ENCODE measurements around the gene TP73. TPM values are rescaled to one million over a fixed set of nuclear protein-coding genes. Genes with fewer than 3 reads are reported as not detected.
A peak's percentile ranks its signal among the peaks of the same experiment; 100 is the strongest.

The TP73 gene
- total RNA-seq, 4 donors from 2014 or later = 0.30 to 0.76 TPM; not detected in 2

- Histone ChIP-seq H3K36me3 (no peaks in the 10 kb centered on the region), H3K4me3 (peak within 1 kb of the TSS; percentile 44 to 55), H3K27ac (no peak within 1 kb of the TSS), H3K4me1 (peaks cover 0 to 28% of the 10 kb centered on the region in 2 donors), H3K9me3 (no peaks in the 10 kb centered on the region), H3K27me3 (peaks cover 18 to 27% of the 10 kb centered on the region in 2 donors)
- TF ChIP-seq POLR2A (IDR thresholded peaks at IDR 0.05) (peak; percentile 70 to 79), CTCF (IDR thresholded peaks at IDR 0.05) (peak in 1 of 4 experiments; percentile 23)
- intact Hi-C loops (cut with DNase I; ENCODE audit: low total_unique reads) = loop anchor here (10.0 kb wide), 1 partner anchor 1065 kb away; the partner anchor contains the start of gene PRXL2B
- DNase-seq = peak; percentile 87
Measured at GRCh38 chr1:3649342-3650247, 2.7 kb upstream of the TP73 start, which contains the start of gene WRAP73. Gene WRAP73, minus strand, starts transcription at chr1:3650103. Its CDS starts 104 bp downstream, at chr1:3649999.

- Histone ChIP-seq H3K36me3 (no peaks in the 10 kb centered on the region), H3K9me3 (no peaks in the 10 kb centered on the region), H3K4me1 (peaks cover 0 to 28% of the 10 kb centered on the region in 2 donors), H3K4me3 (peak overlapping the region; percentile 44 to 55), H3K27me3 (peaks cover 18 to 27% of the 10 kb centered on the region in 2 donors), H3K27ac (no peak overlapping the region)
- no peak for DNase-seq
- TF ChIP-seq CTCF (IDR thresholded peaks at IDR 0.05) (no peak), POLR2A (IDR thresholded peaks at IDR 0.05) (no peak)
- intact Hi-C loops (cut with DNase I; ENCODE audit: low total_unique reads) = no loop called here
Measured at GRCh38 chr1:3650248-3651025, 1.9 kb upstream of the TP73 start.

GRCh38 chr1:3651026-3651929 is 1.0 kb upstream of the TP73 start:
- peaks cover 18 to 27% of the 10 kb centered on the region in 2 donors for H3K27me3 ChIP-seq

More at GRCh38 chr1:3651026-3651929, 1.0 kb upstream of the TP73 start:
- Histone ChIP-seq H3K9me3 (no peaks in the 10 kb centered on the region), H3K36me3 (no peaks in the 10 kb centered on the region), H3K4me1 (peaks cover 0 to 28% of the 10 kb centered on the region in 2 donors), H3K27ac (no peak overlapping the region), H3K4me3 (peak overlapping the region in 1 of 2 donors; percentile 55)
- no peak for TF ChIP-seq POLR2A (IDR thresholded peaks at IDR 0.05)
- no peak for TF ChIP-seq CTCF (IDR thresholded peaks at IDR 0.05)
- intact Hi-C loops (cut with DNase I; ENCODE audit: low total_unique reads) = no loop called here
- DNase-seq = no peak
